ENCODE data around the gene EMILIN1.

Gene EMILIN1

GRCh38 chr2:27081984-27082772 lies 3.8 kb downstream of the EMILIN1 start:
- DNase-seq: no peak

DNA sequence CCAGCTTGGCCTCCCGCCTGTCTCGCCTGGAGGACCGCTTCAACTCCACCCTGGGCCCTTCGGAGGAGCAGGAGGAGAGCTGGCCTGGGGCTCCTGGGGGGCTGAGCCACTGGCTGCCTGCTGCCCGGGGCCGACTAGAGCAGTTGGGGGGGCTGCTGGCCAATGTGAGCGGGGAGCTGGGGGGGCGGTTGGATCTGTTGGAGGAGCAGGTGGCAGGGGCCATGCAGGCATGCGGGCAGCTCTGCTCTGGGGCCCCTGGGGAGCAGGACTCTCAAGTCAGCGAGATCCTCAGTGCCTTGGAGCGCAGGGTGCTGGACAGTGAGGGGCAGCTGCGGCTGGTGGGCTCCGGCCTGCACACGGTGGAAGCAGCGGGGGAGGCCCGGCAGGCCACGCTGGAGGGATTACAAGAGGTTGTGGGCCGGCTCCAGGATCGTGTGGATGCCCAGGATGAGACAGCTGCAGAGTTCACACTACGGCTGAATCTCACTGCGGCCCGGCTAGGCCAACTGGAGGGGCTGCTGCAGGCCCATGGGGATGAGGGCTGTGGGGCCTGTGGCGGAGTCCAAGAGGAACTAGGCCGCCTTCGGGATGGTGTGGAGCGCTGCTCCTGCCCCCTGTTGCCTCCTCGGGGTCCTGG lies 4.5 kb downstream of the EMILIN1 start:
- no peak for DNase-seq

- DNase-seq: no peak
These were observed 5.2 kb downstream of the EMILIN1 start for GRCh38 chr2:27083410-27084296.

- no peak for DNase-seq
These were observed 6.1 kb downstream of the EMILIN1 start for GRCh38 chr2:27084297-27085061.

- no peak for DNase-seq
These were observed 6.8 kb downstream of the EMILIN1 start for GRCh38 chr2:27085062-27085672.

GRCh38 chr2:27085673-27086089 lies 7.3 kb downstream of the EMILIN1 start:
- peak; percentile 45 for DNase-seq

- peak; percentile 83 for DNase-seq
These were observed 7.8 kb downstream of the EMILIN1 start for GRCh38 chr2:27086090-27086723.

DNA sequence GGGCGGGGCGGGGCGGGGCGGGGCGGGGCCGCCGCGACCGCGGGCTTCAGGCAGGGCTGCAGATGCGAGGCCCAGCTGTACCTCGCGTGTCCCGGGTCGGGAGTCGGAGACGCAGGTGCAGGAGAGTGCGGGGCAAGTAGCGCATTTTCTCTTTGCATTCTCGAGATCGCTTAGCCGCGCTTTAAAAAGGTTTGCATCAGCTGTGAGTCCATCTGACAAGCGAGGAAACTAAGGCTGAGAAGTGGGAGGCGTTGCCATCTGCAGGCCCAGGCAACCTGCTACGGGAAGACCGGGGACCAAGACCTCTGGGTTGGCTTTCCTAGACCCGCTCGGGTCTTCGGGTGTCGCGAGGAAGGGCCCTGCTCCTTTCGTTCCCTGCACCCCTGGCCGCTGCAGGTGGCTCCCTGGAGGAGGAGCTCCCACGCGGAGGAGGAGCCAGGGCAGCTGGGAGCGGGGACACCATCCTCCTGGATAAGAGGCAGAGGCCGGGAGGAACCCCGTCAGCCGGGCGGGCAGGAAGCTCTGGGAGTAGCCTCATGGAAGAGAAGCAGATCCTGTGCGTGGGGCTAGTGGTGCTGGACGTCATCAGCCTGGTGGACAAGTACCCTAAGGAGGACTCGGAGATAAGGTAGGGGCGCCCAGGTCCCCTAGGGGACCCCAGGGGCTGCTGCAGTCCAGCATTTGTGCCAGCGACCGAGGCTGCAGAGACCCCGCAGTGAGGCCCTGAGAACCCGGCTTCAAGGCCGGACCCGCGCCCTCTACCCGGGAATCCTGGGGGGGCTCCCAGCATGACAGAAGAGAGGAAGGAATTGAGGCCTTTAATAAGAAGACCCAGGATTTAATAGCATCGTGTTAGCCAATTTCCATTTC lies 8.5 kb downstream of the EMILIN1 start, which contains the start of gene KHK:
KHK (plus strand) TSS at position 49 of the 870 bp plus-strand sequence; CDS start at position 537, 488 bp downstream.
- DNase-seq: peak; percentile 56

- no peak for DNase-seq
These were observed 9.5 kb downstream of the EMILIN1 start for GRCh38 chr2:27087823-27088410.

DNA sequence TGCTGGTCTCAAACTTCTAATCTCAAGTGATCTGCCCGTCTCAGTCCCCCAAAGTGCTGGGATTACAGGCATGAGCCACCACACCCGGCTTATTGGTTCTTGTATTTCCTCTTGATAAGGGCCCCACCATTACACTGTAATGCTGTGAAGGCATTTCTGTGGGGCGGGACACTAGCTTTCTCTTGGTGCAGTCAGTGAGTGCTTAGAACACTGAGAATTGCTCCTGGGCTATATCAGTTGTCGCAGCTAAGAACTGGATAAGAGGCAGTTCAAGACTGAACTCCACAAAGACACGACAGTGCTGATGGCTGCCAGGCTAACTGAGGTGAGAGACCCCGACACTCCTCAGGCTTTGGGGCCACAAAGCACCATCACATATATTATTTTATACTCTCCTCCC lies 10.2 kb downstream of the EMILIN1 start:
- no peak for DNase-seq

GRCh38 chr2:27089111-27089954 lies 10.9 kb downstream of the EMILIN1 start:
- no peak for DNase-seq

GRCh38 chr2:27091746-27092695 lies 13.6 kb downstream of the EMILIN1 start:
- no peak for DNase-seq

DNA sequence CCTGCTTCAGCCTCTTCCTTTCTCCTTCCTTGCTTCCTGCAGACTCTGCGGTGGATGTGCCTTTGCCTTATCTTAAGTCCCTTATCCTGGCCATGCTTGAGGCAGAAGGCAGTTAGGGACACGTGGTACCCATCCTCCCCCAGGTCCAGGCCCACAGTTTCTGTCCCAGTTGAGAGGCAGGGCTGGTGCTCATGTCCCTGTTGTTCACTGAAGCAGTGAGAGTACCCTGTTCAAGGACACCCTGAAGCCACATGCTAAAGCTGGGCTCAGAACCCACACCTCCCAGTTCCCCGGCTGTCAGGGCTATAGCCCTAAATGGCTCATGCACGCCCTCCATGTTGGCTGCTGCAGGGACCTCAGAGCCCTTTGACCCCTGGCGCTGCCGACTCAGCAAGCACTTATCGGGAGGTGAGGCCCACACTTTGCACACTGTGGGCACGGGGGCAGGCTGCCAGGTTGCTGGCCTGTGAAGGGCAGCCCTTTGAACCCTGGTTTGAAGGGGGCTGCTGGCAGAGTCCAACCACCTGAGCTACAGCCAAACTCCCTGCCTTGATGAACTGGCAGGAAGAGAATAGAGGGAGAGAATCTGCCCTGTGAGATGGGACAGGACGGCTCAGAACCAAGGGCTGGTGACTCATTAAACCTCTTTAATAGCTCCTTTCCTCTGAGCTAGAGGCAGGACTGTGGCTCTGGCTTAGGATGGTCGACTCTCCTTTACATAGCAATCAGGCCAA lies 14.4 kb downstream of the EMILIN1 start:
- no peak for DNase-seq

- no peak for DNase-seq
These were observed 15.3 kb downstream of the EMILIN1 start for GRCh38 chr2:27093430-27094352.

GRCh38 chr2:27094353-27094984 lies 16.1 kb downstream of the EMILIN1 start:
- DNase-seq: no peak

DNA sequence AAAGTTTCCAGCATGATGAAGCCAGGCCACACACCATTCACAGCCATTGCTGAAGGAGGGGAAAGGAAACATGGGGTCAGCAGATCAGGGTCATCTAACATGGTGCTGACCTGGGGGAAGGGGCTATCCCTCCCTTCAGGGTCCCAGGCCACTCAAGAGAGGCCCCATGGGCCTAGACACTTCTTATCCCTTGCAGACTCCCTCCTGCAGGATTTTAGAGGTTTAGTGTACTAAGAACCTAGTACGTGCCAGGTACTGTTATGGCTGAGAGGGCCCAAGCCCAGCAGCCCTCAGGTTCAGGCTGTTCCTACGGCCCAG lies 17.0 kb downstream of the EMILIN1 start:
- no peak for DNase-seq

All from NCI-H510A (cell line).